DMS 273 (cell line): ENCODE data around the gene DDIAS.
"Not testable (repeated sequence)": the region's sequence is repeated elsewhere in the genome, so short reads cannot be mapped to it uniquely, and the experiment has no call there.

Experiments used
- DNase-seq: peaks from one replicate; lab custom pipeline; 2025; ENCODE audit not compliant: unreplicated experiment; lab: John Stamatoyannopoulos, UW

The DDIAS gene

GRCh38 chr11:82889133-82890001 lies 12.2 kb upstream of the DDIAS start:
- no peak for DNase-seq

GRCh38 chr11:82890002-82890341 lies 11.6 kb upstream of the DDIAS start:
- no peak for DNase-seq

GRCh38 chr11:82890936-82891335 lies 10.6 kb upstream of the DDIAS start:
- no peak for DNase-seq

GRCh38 chr11:82892611-82893169 lies 8.8 kb upstream of the DDIAS start:
- DNase-seq = no peak

GRCh38 chr11:82895437-82896091 lies 6.0 kb upstream of the DDIAS start:
- no peak for DNase-seq

GRCh38 chr11:82896183-82896582 lies 5.4 kb upstream of the DDIAS start:
- no peak for DNase-seq

DNA sequence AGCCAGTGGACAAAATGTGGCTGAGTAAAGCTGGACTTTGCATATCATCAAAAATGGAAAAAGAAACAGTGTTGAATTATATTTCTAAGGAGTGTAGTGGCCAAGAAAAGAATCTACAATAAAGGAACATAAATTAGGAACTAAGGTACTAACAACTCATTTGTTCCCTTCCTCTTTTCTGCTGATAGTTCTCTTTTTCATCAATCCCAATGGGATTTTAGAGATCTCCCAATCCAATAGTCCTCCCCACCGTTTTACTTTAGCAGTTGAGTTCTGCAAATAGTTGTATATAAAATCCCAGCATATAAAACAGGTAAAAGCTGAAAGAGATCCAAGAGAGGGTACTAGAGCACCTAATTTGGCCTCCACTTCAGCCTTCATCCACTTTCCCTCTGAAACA lies 3.3 kb upstream of the DDIAS start:
- no peak for DNase-seq

GRCh38 chr11:82899186-82899820 lies 2.2 kb upstream of the DDIAS start:
- DNase-seq = peak; percentile 2

- no peak for DNase-seq
These were observed 1.6 kb upstream of the DDIAS start for GRCh38 chr11:82899957-82900276.

GRCh38 chr11:82900277-82901164 lies 1.0 kb upstream of the DDIAS start, which contains the start of gene PRCP:
Gene PRCP, minus strand, starts transcription at chr11:82900430. Its CDS starts 28 bp downstream, at chr11:82900402.
- peak; percentile 92 for DNase-seq

DNA sequence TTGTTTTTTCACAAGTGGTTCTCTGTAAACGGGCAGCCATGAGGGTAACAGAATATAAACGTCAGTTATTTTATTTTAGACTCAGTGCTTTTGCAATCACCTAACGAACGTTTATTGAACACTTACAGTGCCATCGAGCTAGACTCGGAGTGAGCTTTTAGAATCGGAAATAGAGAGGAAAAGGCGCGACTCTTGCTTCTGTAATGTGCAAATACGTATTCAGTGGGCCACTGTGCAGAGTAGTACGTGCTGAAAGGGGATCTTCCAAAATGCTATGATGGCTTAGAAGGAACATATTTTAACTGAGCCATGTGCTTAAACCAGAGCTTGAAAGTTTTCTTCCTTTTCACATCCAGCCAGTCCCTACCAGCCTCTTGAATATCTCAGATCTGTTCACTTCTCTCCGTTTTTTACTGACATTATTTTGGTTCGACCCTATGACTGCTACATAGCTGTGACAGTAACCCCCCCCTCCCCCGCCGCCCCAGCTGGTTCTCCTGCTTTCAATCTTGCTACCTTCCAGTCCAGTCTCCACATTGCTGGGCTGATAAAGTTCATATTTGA lies 468 bp downstream of the DDIAS start:
- DNase-seq = no peak

- DNase-seq = no peak
These were observed 1.3 kb downstream of the DDIAS start for GRCh38 chr11:82902880-82903279.

DNA sequence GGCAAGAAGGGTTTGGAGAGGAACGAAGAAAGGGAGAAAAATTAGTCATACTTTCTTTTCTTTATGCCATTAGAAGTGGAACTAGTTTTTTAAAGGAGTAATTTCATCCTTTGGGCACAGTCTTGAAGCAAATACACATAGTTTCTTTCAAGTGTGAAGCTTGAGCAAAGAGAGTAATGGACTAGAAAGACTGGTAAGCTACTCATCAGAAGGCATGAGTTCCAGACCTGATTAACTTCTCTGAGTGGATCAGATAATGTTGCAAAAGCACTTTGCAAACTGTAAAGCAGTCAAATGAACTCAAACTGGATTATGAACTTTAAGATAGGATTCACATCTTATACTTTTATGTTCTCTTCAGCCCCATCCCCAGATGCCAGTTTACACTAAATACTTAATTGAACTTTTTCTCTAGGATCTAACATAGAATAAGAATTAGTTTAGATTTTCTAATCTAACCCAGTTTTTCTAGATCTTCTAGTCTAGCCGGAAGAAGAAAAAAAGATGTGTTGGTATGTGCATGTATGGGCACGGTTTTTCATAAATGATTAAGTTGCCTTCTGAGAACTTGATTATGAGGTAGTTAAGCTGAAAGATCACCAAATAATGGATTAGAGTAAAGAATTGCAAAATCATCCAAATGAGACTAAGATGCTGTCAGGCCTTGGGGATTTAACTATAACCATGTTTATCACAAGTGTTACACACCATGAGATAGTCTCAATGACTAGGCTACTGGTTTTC lies 2.5 kb downstream of the DDIAS start:
- no peak for DNase-seq

DNA sequence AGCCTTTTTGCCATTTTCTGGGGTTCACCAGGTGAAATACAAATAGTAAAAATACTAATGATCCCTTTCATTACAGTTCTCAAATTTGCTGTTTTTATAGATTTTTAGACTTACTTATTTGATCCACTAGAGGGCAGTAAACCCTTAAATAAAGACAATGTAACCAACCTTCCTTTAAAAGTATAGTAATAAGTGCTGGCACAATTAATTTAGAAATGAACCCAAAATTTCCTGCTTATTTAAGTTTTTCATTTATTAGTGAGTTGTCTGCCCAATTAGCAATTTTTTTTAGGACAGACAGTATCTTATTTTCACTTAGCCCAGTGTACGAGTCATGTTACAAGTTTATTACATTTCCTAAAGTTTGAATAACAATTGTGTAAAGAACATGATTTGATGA lies 4.7 kb downstream of the DDIAS start:
- peak; percentile 33 for DNase-seq

DNA sequence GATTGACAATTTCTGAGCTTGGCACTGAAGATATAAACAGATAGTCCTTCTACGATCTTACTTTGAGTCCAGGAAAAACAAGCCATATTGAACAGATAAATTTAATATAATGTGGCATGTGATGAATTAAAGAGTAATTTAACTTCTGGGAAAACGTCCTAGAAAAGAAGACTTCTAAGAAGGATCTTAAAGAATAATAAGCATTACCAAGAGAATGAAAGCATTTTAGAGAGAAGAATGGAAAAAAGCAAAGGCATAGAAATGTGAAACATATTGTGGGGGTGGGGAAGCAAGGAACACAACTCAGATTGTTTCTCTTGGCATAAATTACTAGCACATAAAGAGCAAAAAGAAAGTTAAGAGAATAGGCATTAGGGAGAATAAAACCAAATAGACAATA lies 5.4 kb downstream of the DDIAS start:
- DNase-seq = no peak

DNA sequence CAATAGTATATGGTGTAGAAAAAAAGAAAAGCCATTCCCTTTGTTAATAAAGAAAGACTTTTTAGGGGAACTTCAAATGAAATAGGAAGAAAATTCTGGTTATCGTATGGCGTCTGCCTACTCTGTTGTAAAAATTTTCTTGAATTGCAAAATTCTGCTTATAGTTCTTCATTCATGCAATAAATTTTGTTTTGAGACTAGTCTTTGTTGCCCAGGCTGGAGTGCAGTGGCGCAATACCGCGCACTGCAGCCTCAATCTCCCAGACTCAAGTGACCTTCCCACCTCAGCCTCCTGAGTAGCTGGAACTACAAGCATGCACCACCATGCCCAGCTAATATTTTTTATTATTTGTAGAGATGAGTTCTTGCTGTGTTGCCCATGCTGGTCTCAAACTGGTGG lies 5.8 kb downstream of the DDIAS start:
- DNase-seq = no peak

DNA sequence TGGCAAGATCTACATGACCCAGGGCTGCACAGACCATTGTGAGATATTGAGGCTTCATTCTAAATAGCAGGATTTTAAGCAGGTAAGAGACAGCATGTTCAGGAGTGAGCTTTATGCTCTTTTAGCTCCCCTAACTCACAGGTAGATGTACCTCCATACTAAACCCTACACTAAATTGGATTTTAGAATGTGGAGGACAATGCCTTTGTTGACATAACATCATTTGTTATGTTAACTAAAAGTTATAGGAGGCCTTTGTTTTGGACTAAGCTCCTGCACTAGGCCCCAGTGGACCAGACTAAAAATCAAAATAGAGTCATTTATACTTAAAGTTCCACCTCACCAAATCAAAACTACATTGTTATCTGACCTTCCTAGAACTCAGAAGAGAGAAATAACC lies 6.8 kb downstream of the DDIAS start:
- no peak for DNase-seq

GRCh38 chr11:82909015-82909640 lies 7.6 kb downstream of the DDIAS start:
- no peak for DNase-seq

GRCh38 chr11:82919786-82920185 lies 18.2 kb downstream of the DDIAS start:
- DNase-seq = not testable (repeated sequence)
